Measurements from ENCODE around the gene SLC4A2. TPM values are rescaled to one million over a fixed set of nuclear protein-coding genes. Genes with fewer than 3 reads are reported as not detected.

SLC4A2 gene
- total and polyA plus RNA-seq, 4 experiments from 2014 or later = 12.8 to 84.7 (median 53.5) TPM

GRCh38 chr7:151088019-151088855 is 28.8 kb downstream of the SLC4A2 start:
- Histone ChIP-seq H3K27me3 (ENCODE audit: insufficient read depth, low read length) (no peaks in the 10 kb centered on the region), H3K27ac (ENCODE audit: low read depth, low read length) (peak overlapping the region; percentile 62), H3K4me3 (ENCODE audit: low read length in 2 of 2) (peak overlapping the region in 1 of 2 donors; percentile 88), H3K9me3 (ENCODE audit: control insufficient read depth in 1 of 2, low read length in 2 of 2) (no peaks in the 10 kb centered on the region), H3K4me1 (ENCODE audit: insufficient read depth, low read length) (peaks cover 35% of the 10 kb centered on the region), H3K36me3 (ENCODE audit: insufficient read depth, low read length) (no peaks in the 10 kb centered on the region)
- DNase-seq = no peak
- no peaks in the 10 kb centered on the region for H3K27me3 Mint-ChIP-seq
- intact Hi-C loops (cut with micrococcal nuclease) = loop anchor here (10.0 kb wide), 1 partner anchor 113 kb away; the partner anchor contains the start of gene KCNH2
- ChIA-PET CTCF (ENCODE audit: partially characterized antibody) (interaction anchor here (1.1 to 5.6 kb wide), 4 partner anchors 20 to 80 kb away, joined by 3 to 29 read pairs (median 7); no protein-coding TSS in a partner anchor), POLR2A (ENCODE audit: partially characterized antibody) (interaction anchor here (1.0 to 1.5 kb wide), 4 partner anchors 10 to 75 kb away, joined by 4 to 5 read pairs (median 4); partner anchors contain the start of gene CDK5)
- peaks cover 0 to 2% (median 0%) of the 10 kb centered on the region in 8 donors for H3K9me3 Mint-ChIP-seq
- H3K4me1 Mint-ChIP-seq = peaks cover 16 to 45% (median 29%) of the 10 kb centered on the region in 4 donors
- H3K27ac Mint-ChIP-seq = peak overlapping the region; percentile 35 to 94 (median 77)
- peaks cover 0 to 10% of the 10 kb centered on the region in 2 donors for H3K36me3 Mint-ChIP-seq
- peak overlapping the region; percentile 67 to 82 (median 74) for H3K4me3 Mint-ChIP-seq

DNA sequence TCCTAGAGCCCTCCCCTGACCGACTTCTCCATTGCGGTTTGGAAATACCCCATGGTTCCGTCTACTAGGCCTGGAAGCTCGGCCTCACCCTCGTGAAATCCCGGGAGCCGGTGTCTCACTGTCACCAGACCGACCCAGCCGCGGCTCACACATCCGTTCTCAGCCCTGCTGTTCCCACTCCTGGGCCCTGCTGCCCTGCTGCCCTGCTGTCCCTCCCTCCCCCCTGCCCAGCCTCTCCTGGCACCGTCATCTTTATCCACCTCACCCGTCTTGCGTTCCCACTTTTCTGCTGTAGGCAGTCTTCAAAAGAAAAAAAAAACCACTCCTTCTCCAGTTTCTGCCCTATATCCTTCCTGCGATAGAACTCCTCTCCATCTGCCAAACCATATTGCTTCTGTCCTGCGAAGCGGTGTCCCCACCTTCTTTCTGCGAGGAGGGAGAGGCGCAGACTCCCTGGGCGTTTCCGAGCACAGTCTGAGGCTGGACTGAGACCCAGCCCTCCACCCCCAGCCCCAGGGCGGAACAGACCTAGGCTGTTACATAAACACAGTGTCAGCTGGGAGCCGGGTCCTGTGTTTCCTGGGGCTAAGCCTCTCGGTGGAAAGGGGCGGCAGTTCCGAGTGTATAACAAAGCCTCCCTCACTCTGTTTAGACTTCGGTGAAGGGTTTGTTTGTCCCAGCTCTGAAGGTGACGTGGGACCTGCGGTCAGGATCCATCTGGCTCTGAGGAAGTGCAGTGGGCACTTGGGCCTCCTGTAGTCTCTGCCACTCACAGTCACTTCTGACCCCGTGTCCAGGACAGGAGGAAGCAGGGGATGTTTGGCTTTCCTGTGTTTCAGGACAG is 29.7 kb downstream of the SLC4A2 start:
- Histone ChIP-seq H3K27me3 (ENCODE audit: insufficient read depth, low read length) (no peaks in the 10 kb centered on the region), H3K4me1 (ENCODE audit: insufficient read depth, low read length) (peaks cover 29% of the 10 kb centered on the region), H3K27ac (ENCODE audit: low read depth, low read length) (no peak overlapping the region), H3K4me3 (ENCODE audit: low read length in 2 of 2) (no peak overlapping the region), H3K9me3 (ENCODE audit: control insufficient read depth in 1 of 2, low read length in 2 of 2) (no peaks in the 10 kb centered on the region), H3K36me3 (ENCODE audit: insufficient read depth, low read length) (no peaks in the 10 kb centered on the region)
- CTCF ChIA-PET (ENCODE audit: partially characterized antibody) = interaction anchor here (1.7 to 5.6 kb wide), 2 partner anchors 19 to 22 kb away, joined by 9 to 29 read pairs; no protein-coding TSS in a partner anchor
- peak overlapping the region; percentile 15 to 75 (median 62) for H3K4me3 Mint-ChIP-seq
- peak overlapping the region; percentile 23 to 87 (median 71) for H3K27ac Mint-ChIP-seq
- no peaks in the 10 kb centered on the region for H3K27me3 Mint-ChIP-seq
- H3K36me3 Mint-ChIP-seq = peaks cover 0 to 6% of the 10 kb centered on the region in 2 donors
- peaks cover 0 to 2% (median 0%) of the 10 kb centered on the region in 8 donors for H3K9me3 Mint-ChIP-seq
- H3K4me1 Mint-ChIP-seq = peaks cover 16 to 37% (median 26%) of the 10 kb centered on the region in 4 donors
- intact Hi-C loops (cut with micrococcal nuclease) = loop anchor here (10.0 kb wide), 1 partner anchor 114 kb away; the partner anchor contains the start of gene KCNH2
- POLR2A ChIA-PET (ENCODE audit: partially characterized antibody) = interaction anchor here (1.0 kb wide), 2 partner anchors 11 to 30 kb away, joined by 3 to 5 read pairs; no protein-coding TSS in a partner anchor
- DNase-seq = no peak

DNA sequence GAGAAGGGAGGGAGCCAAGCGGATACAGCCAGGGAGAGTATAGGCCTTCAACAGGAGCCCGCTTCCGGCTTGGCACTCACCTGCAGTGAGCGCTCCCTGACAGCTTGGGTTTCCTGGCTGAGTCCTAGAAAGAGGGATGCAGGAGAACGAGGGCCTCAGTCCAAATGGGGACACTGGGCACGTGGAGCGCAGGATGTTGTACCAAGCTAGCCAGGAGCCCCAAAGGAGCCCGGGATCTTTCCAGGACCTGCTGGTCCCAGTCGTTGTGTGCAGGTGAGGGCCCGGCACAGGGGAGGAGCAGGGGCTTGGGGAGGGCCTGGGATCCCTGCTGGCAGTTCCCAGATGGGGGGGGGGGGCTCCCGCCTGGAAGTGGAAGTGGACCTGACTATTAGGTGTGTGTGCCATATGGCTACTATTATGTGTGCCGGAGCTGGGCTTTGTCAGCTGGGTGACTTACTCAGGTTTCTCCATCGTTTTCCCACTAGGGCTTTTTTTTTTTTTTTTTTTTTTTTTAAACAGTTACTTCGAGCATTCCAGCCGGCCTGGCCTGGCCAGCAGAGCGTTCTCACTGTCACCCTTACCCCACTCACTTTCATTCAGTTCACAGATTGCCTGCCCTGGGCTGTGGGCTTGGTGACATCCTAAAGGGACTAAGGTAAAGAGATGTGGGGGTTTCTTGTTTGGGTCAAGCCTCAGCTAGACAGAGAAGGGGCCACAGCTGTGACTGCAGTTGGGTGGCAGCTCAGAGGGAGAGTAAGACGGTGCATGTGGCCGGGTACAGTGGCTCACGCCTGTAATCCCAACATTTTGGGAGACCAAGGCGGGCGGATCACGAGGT is 30.7 kb downstream of the SLC4A2 start:
- CTCF ChIA-PET (ENCODE audit: partially characterized antibody) = interaction anchor here (0.9 to 1.5 kb wide), 2 partner anchors 21 to 71 kb away, joined by 3 to 5 read pairs; no protein-coding TSS in a partner anchor
- no peak overlapping the region for H3K4me3 ChIP-seq (ENCODE audit: low read length in 2 of 2)
- Mint-ChIP-seq H3K27ac (no peak overlapping the region), H3K4me1 (peaks cover 14 to 27% (median 21%) of the 10 kb centered on the region in 4 donors), H3K4me3 (no peak overlapping the region), H3K36me3 (peaks cover 0 to 3% of the 10 kb centered on the region in 2 donors), H3K27me3 (no peaks in the 10 kb centered on the region), H3K9me3 (no peaks in the 10 kb centered on the region)
- intact Hi-C loops (cut with micrococcal nuclease) = loop anchor here (10.0 kb wide), 1 partner anchor 115 kb away; the partner anchor contains the start of gene KCNH2
- H3K27ac ChIP-seq (ENCODE audit: low read depth, low read length) = no peak overlapping the region
- no peaks in the 10 kb centered on the region for H3K9me3 ChIP-seq (ENCODE audit: control insufficient read depth in 1 of 2, low read length in 2 of 2)
- no peak for DNase-seq
- H3K36me3 ChIP-seq (ENCODE audit: insufficient read depth, low read length) = no peaks in the 10 kb centered on the region
- POLR2A ChIA-PET (ENCODE audit: partially characterized antibody) = interaction anchor here (1.0 kb wide), 1 partner anchor 31 kb away, joined by 3 read pairs; no protein-coding TSS in a partner anchor
- peaks cover 28% of the 10 kb centered on the region for H3K4me1 ChIP-seq (ENCODE audit: insufficient read depth, low read length)
- H3K27me3 ChIP-seq (ENCODE audit: insufficient read depth, low read length) = no peaks in the 10 kb centered on the region

DNA sequence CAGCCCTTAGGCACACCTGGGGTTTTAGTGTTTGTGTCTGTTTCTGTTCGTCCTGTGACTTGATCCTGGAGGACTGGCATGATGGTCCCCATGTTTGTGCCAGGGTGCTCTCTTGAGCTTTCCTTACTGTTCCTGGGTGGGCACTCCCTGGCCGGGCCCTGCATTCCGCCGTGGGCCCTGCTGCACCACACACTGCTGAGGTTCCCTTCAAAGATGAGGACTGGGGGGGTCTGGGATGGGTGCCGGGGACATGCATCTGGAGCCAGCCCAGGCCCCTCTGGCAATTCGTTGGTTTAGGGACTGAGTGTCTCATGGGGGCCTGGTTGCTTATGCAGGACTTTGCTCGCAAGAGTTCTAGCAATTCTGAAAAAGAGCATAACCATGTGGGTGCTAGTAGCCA is 31.6 kb downstream of the SLC4A2 start:
- H3K36me3 ChIP-seq (ENCODE audit: insufficient read depth, low read length) = no peaks in the 10 kb centered on the region
- H3K9me3 ChIP-seq (ENCODE audit: control insufficient read depth in 1 of 2, low read length in 2 of 2) = no peaks in the 10 kb centered on the region
- H3K27me3 ChIP-seq (ENCODE audit: insufficient read depth, low read length) = no peaks in the 10 kb centered on the region
- no peaks in the 10 kb centered on the region for H3K27me3 Mint-ChIP-seq
- H3K9me3 Mint-ChIP-seq = no peaks in the 10 kb centered on the region
- ChIA-PET CTCF (ENCODE audit: partially characterized antibody) (interaction anchor here (0.9 to 1.6 kb wide), 4 partner anchors 12 to 102 kb away, joined by 3 to 5 read pairs (median 3); no protein-coding TSS in a partner anchor), POLR2A (ENCODE audit: partially characterized antibody) (no interaction called here)
- H3K4me3 ChIP-seq (ENCODE audit: low read length in 2 of 2) = no peak overlapping the region
- intact Hi-C loops (cut with micrococcal nuclease) = no loop called here
- no peak overlapping the region for H3K4me3 Mint-ChIP-seq
- no peak overlapping the region for H3K27ac ChIP-seq (ENCODE audit: low read depth, low read length)
- H3K27ac Mint-ChIP-seq = peak overlapping the region in 1 of 7 donors; percentile 2
- H3K4me1 Mint-ChIP-seq = peaks cover 11 to 21% (median 17%) of the 10 kb centered on the region in 4 donors
- H3K4me1 ChIP-seq (ENCODE audit: insufficient read depth, low read length) = peaks cover 23% of the 10 kb centered on the region
- no peaks in the 10 kb centered on the region for H3K36me3 Mint-ChIP-seq
- DNase-seq = no peak

DNA sequence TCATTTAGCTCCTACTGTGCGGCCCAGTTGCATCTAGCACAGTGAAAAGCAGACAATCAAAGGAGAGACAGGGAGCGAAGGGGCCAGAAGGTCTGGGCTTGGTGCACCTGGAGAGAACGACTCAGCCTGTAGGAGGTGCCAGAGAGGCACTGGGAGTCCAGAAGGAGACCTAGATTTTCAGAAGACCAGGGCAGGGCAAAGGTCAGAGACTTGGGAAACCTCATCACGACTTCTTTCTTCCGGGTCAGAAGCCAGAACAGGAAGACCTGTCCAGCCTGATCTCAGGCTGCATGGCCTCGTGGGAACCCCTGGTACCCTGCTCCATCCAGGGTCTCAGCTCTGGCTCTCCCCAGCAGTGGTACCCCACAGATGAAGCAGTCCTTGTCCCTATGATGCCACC is 32.0 kb downstream of the SLC4A2 start:
- CTCF ChIA-PET (ENCODE audit: partially characterized antibody) = interaction anchor here (0.9 to 5.3 kb wide), 4 partner anchors 12 to 103 kb away, joined by 3 to 27 read pairs (median 3); no protein-coding TSS in a partner anchor
- POLR2A ChIA-PET (ENCODE audit: partially characterized antibody) = no interaction called here

GRCh38 chr7:151091988-151092387 is 32.6 kb downstream of the SLC4A2 start:
- intact Hi-C loops (cut with micrococcal nuclease) = no loop called here
- Mint-ChIP-seq H3K9me3 (no peaks in the 10 kb centered on the region), H3K4me3 (no peak overlapping the region), H3K27ac (peak overlapping the region in 1 of 7 donors; percentile 29), H3K27me3 (no peaks in the 10 kb centered on the region), H3K4me1 (peaks cover 11 to 24% (median 18%) of the 10 kb centered on the region in 4 donors), H3K36me3 (no peaks in the 10 kb centered on the region)
- H3K4me1 ChIP-seq (ENCODE audit: insufficient read depth, low read length) = peaks cover 25% of the 10 kb centered on the region
- no peaks in the 10 kb centered on the region for H3K9me3 ChIP-seq (ENCODE audit: control insufficient read depth in 1 of 2, low read length in 2 of 2)
- CTCF ChIA-PET (ENCODE audit: partially characterized antibody) = interaction anchor here (1.6 to 5.3 kb wide), 2 partner anchors 19 to 103 kb away, joined by 3 to 27 read pairs; no protein-coding TSS in a partner anchor
- H3K36me3 ChIP-seq (ENCODE audit: insufficient read depth, low read length) = no peaks in the 10 kb centered on the region
- no peak for DNase-seq
- H3K27ac ChIP-seq (ENCODE audit: low read depth, low read length) = no peak overlapping the region
- H3K27me3 ChIP-seq (ENCODE audit: insufficient read depth, low read length) = no peaks in the 10 kb centered on the region
- no peak overlapping the region for H3K4me3 ChIP-seq (ENCODE audit: low read length in 2 of 2)
- POLR2A ChIA-PET (ENCODE audit: partially characterized antibody) = no interaction called here

More for the DNA sequence above, 32.0 kb downstream of the SLC4A2 start:
- Histone ChIP-seq H3K36me3 (ENCODE audit: insufficient read depth, low read length) (no peaks in the 10 kb centered on the region), H3K4me3 (ENCODE audit: low read length in 2 of 2) (no peak overlapping the region), H3K9me3 (ENCODE audit: control insufficient read depth in 1 of 2, low read length in 2 of 2) (no peaks in the 10 kb centered on the region), H3K4me1 (ENCODE audit: insufficient read depth, low read length) (peaks cover 25% of the 10 kb centered on the region), H3K27me3 (ENCODE audit: insufficient read depth, low read length) (no peaks in the 10 kb centered on the region), H3K27ac (ENCODE audit: low read depth, low read length) (no peak overlapping the region)
- DNase-seq = no peak
- Mint-ChIP-seq H3K27ac (peak overlapping the region in 2 of 7 donors; percentile 2 to 29), H3K36me3 (no peaks in the 10 kb centered on the region), H3K27me3 (no peaks in the 10 kb centered on the region), H3K4me1 (peaks cover 11 to 24% (median 18%) of the 10 kb centered on the region in 4 donors), H3K4me3 (no peak overlapping the region), H3K9me3 (no peaks in the 10 kb centered on the region)
- intact Hi-C loops (cut with micrococcal nuclease) = no loop called here
